CD4-positive, alpha-beta T cell treated with Interferon alpha-2 for 1 hour (primary cell): ENCODE data around the gene ANTXR1.

ENCODE experiments used
- DNase-seq, 2 donors: peaks; one replicate each; pipeline ENCODE4 v3.0.0-alpha.2; 2020 to 2022

Gene ANTXR1

DNA sequence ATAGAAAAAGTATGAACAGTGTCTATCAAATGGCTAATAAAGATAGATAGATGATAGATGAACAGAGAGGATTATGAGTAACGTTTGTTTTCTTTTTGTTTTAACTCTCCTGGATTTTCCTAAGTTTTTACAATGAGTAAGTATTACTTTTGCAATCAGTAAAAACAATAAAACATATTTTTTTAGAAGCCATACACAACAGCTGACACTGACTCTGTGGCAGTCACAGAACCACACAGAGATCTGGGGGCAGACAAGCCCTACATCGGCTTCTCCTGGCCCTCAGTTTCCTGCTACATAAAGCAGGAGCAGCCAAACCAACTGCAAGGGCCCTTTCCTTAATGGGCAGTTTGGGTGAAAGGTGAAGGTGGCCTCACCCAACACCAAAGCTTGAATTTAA is 63.6 kb downstream of the ANTXR1 start:
- no peak for DNase-seq

DNA sequence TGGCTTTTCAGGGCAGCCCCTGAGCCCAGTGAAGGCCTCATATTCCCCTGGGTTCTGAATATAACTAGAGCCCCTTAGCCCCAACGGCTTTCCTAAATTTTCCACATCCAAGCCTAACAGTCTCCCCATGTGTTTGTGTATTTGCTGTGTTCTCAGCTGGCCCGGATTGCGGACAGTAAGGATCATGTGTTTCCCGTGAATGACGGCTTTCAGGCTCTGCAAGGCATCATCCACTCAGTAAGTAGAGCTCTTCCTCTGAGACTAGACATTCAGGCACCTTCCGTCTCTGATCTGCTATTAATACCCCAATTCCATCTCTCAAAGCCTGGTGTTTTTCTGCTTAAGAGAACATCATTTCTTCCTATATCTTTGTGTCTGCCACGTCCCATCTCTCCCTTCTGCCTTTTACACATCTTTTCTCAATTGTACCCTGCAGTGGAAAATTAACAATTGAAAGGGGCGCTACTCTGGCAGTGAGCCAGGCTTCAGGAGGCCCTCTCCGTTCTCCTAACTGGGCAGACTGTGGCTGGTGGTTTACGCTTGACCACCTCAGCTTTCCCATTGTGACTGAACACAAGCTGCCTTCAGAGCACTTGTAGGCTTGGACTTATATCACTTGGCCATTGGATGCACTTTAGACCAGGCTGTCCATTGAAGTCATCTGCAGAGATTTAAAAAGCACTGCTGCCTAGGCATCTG is 64.4 kb downstream of the ANTXR1 start:
- DNase-seq, result no peak

DNA sequence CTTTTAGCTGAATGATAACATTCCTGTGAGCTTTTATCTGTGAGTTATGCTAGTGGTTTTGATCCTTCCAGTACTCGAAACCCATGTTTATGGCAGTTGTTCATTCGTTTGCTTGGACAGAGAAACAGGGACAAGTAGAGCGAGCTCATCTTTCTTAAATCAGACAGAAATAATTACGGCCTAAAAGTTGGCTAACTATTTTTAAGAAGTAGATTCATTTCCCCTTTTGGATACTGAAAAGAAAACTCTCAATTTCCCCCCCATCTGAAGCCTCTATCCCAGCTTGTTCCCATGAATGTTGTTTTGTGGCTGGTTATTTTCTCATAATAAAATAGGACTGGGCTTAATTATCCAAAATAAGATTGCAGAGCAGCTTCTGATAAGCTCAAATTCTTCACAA is 67.1 kb downstream of the ANTXR1 start:
- no peak for DNase-seq

DNA sequence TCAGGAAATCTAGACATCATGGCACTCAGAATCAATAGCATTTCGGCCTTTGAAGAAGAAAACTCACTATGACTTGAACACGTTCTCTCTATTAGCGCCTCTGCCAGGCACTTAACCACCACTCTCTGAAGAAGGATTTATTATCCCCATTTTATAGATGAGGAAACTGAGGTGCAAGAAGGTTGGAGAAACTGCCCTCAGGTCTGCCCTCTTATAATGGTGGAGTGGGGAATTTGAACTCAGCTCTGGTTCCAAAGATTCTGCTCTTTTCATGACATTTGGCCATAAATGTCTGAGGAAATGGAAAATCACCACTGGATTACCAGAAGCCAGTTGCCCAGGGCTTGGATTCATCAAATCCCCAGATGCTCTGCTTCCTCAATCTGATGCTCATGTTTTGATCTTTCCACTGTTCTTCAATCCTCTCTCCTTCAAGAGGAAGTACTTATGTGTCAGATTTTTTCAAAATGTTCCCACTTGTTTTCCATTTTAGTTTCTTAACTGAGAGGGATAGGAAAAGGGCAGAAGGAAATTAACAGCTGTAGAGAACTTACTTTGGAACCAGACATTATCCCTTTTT is 68.1 kb downstream of the ANTXR1 start:
- DNase-seq, result no peak

DNA sequence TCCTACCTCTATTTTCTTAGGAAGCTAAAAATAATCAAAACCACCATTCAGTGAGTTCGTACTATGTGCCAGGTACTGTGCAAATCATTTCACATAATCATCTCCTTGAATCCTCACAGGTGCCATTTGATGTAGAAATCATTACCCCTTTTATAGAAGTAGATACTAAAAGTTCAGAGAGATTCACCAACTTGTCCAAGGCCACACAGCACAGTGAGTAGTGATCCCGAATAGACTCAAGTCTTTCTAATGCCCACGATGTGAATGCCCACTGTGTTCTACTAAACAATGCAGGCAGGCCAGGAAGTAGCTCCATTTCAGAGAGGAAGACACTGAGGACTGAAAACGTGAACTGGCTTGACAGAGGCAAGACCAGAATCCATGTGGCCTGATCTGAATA is 68.8 kb downstream of the ANTXR1 start:
- no peak for DNase-seq

DNA sequence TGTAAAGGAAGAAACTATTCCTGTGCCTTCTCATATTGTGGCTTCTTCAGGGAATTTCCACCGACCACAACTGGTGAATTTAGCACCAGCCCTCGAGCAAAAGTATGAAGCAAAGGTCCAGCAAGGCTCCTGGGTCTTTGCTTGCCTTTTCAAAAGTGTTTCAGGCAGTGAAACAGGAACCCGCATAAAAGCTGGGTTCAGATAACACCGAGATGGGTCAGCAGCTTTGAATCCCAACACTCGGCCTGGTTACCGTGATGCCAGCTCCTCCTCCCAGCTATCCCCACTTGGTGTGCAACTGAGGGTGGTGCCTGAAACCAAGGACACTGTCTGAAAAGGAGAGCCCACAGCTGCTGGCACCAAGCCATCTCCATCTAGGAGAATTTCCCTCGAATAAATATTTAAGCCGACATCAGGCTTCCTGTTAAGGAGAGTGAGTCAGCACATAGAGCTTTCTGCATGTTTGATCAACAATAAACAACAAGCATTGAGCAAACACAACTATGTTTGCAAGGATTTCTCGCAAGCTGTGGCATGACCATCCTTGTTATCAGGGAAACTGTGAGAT is 69.5 kb downstream of the ANTXR1 start:
- no peak for DNase-seq

DNA sequence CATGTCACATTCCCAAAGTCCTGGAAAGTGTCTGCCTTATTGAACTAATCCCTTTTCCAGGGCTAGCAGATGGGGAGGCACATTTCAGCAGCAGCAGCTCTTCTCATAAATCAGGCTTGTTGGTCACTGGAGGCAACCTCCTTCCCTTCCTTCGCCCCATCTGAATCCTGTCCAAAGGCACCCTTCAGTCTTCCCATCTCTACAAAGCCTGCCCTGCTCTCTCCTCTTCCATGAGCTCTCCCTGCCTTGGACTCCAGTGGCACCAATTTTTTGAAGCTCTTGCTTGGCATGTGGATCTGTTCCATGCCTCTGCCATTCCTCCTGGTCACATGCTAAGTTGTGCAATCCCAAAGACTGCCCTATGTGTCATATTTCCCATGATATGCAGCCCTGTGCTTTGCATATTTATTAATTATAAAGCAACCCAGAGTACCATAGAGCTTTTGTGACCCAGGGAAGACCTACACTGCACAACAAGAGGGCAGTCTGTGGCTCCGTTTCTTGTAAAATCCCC is 70.3 kb downstream of the ANTXR1 start:
- no peak for DNase-seq

DNA sequence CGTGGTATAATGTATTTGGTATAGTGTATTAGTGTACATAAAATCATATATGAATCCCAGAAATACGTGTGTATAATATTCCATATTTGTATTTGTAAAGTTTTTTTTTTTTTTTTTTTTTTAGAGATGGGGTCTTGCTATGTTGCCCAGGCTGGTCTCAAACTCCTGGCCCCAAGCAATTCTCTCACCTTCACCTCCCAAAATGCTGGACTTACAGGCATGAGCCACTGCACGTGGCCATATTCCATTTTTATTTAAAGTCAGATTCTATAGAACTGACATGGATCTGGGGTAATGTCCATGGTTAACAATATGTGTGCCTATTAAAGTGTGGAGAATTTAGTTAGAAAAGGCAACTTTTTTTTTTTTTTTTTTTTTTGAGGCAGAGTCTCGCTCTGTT is 71.5 kb downstream of the ANTXR1 start:
- DNase-seq, result no peak

DNA sequence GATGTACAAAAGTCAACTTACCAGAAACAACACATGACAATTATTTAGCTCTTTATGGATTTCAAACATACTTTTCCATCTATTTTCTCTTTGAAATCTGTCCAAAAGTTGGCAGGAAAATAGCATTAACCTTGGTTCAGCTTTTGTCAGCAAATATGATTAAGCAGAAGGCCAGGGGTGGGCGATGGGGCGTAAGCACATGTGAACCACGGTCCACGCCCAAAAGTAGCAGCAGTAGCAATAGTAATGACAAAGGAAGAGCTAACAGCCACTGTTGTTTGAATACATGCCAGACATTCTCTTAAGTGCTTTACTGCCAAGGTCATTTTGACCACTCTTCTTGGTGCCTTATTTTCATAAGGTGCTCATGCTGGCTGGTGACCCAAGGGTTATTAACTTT is 73.5 kb downstream of the ANTXR1 start:
- no peak for DNase-seq

DNA sequence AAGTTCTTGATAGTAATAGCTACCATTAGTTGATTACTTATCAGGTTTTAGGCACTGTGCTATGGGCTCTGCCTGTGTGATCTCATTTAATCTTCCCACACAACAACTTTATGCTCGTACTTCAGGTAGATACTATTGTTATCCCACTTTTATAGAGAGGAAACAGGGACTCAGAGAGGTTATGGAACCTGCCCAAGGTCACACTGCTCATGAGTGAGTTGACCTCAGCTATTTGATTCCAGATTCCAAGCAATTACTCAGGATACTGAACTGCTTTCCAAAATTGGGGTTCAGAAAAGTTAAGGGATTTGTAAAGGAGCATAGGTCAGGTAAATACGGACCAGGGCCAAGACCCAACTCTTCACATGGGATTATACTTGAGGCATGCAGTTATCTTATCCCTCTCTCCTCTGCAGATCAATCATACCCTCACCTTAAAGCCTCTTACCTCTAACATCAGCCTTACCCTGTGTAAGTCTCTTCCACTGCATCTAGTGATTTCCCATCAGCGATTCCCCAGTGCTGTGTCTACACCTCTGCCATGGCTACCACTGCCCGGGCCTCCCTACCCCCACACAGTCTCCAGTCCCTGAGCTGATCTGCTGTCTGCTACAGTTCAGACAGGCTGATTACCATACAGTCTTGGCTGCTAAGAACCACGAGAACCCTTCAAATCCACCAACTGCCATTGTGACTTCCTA is 74.4 kb downstream of the ANTXR1 start:
- no peak for DNase-seq

DNA sequence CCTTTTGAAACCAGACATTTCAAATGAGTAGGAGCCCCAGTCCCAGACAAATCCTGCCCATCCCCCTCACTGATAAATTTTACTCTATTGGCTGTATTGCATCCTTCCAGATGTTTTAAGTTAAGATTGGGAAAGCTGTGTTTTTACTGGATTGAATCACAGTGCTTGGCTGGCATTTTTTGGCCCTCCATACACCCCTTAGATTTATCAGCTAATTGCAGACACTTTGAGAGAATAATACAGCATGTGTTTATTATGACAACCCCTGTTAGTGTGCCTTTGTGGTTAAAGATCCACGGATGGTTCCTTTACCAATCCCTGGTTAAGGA is 74.9 kb downstream of the ANTXR1 start:
- no peak for DNase-seq

DNA sequence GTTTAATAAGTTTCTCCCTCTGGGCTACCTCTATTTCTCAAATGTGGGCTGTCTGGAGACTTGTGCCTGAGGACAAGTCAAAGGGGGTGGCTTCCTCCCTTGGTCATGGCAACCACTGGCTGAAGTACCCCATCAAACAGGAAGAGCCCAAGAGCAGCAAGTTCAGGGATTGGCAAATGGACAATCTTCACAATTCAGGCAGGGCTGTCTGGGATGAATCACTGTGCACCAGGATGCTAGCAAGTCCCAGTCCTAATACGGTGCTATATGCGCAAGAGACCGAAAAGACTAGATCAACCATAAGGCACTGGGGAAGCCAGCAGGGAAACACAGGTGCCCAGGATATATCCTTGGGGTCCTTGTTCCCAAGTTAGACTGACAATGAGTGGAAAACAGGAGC is 75.5 kb downstream of the ANTXR1 start:
- DNase-seq, result no peak

DNA sequence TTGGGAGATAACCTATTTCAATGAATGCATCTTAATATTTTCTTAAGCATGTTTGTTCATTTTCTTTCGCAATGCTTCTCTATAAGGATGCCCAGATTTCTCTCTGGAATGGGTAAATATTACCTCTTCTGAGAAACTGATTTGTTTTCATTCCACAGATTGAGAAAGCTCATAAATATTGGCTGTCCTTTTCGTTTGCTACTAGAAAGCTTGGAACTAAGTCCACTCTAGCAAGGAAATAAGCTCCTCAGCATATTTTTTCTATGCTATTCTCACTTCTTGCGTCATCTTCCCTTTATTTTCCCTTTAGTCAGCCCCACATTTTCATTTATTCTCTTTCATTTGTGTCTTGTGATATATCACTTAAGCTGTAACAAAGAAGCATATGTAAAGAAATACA is 76.3 kb downstream of the ANTXR1 start:
- no peak for DNase-seq

DNA sequence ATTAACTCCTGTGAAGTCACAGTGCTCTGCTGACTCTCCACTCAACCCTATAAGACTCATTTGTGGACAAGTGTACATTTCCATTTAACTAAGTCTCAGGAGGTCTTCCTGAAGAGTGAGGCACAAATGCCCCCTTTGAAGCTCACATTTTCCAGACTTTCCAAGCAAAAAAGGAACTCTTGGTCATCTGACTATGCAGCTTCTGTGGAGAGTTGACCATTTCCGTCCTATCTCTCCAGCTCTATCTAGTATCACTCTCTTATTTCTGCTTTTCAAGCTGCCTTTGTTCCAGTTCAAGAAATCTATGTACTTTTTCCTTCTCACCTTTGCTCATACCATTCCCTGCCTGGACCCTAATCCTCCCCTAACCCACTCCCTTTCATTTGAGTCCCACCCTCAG is 77.0 kb downstream of the ANTXR1 start:
- no peak for DNase-seq

DNA sequence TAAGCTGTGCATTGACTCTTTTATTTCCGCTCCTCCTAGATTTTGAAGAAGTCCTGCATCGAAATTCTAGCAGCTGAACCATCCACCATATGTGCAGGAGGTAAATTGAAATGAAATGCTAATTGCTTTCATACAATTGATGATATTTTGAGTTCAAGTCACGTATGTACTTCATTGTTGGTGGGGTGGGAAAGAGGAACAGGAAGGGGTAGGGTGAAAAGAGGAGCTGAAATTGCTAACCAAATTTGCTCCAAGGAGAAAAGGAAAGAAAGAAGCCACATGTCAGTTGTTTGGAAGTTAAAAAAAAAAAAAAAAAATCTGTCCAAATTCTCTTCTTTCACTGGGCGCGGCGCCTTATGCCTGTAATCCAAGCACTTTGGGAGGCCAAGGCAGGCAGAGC is 77.8 kb downstream of the ANTXR1 start:
- no peak for DNase-seq

DNA sequence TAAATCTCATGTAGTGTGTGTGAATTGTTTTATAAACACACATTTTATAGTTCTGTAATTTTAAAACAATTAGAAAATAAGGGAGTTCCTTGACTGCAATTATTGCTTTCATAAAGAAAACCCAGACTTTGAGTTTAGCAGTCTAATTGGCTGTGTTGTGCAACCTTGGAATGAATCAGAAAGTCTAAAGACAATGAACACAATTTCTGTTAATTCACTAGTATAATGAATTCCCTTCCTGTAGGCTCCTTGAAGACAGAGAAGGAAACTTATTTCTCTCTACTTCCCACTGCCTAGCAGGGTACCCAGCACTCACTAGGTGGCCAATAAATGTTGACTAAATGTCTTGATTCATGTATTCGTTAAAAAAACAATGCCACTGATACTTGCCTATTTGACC is 79.9 kb downstream of the ANTXR1 start:
- no peak for DNase-seq

DNA sequence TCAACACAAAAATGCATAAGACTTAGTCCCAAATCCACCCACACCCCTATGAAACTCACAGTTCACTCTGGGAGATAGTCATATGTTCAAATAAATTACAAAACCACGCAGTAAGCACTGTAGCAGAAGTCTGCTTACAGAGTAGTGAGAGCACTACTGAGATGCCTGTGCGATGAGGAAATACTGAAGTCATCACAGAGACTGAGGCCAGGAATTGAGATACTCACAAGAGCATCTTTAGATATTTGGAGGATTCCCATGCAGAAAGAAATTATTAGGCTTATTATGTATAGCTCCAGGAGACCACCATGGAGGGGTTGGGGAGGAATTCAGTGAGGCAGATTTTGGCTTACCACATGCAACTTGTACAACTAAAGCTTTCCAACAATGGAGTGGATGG is 82.3 kb downstream of the ANTXR1 start:
- DNase-seq, result no peak

DNA sequence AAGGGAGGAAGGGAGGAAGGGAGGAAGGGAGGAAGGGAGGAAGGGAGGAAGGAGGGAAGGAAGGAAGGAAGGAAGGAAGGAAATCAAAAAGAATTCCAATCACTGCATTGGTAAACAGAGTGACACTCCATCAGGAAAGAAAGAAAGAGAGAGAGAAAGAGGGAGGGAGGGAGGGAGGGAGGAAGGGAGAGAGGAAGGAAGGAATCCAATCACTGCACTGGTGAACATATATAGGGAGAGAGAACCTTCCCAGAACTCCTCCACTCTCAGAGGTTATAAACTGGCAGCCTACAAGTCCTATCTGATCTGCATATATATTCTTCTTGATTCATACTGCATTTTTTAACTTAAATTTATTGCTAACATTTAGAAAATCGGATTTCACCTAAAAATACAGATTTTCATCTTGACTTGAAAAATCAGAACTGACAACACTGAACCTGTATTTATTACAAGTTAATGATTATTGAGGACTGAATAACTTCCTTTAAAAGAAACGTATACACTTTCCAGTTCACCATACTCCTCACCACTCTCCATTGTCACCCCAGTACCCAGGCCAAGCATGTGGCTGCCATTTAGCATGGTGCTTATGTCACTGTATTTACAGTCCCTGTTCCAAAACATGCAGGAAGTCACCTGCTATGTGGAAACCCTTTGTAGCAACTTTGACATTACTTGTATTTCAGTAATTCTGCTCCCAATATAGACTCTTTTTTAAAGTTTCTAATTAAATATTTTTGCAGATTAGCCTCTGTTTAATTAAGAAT is 83.5 kb downstream of the ANTXR1 start:
- DNase-seq, result no peak

DNA sequence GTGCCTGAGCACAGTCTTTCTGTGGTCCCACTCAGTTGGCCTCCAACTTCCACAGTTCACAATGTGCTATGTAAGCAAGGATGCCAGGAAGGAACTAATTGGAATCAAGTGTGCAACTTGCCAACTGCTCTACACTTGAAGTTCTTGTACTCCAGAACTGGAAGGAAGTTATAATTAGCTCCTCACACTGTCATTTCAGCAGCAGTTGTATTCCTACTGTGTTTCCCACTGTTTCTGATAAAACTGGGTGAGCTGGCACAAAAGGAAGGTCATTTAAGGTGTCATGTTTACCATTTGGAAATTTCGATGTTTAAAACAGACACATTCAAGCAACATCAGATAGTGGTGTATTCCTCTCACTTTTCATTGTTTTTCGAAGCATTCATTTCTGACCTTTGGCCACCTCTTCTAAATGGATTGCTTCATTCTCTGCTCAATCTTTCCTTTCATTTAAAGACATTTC is 84.2 kb downstream of the ANTXR1 start:
- no peak for DNase-seq

DNA sequence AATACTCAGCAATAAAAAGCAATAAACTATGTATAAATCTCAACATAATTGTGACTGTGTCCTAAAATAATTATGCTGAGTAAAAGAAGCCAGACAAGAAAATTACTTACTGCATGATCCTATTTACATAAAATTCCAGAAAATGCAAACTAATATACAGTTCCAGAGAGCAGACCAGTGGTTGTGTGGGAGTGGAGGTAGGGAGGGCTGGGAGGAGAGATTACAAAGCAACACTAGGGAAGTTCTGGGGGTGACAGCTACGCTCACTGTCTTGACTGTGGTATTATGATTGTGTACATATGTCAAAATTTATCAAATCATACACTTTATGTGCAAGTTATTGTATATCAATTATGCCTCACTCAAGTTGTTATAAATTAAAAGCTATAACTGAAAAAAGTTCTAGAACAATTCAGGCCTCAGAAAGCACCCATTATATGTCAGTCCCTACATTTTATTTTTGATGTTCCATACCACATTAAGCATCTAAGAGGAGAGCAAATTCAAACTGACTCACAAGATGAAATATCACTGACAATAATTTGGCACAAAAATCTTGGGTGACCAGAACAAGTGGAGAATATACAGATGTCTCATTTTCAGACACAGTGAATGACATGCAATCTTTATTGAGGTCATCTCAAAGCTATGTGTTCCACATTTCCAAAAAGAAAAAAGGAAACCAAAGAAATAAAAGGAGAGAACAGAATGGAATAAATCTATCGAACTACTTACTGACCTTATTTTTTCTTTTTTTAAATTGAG is 85.1 kb downstream of the ANTXR1 start:
- DNase-seq, result no peak

DNA sequence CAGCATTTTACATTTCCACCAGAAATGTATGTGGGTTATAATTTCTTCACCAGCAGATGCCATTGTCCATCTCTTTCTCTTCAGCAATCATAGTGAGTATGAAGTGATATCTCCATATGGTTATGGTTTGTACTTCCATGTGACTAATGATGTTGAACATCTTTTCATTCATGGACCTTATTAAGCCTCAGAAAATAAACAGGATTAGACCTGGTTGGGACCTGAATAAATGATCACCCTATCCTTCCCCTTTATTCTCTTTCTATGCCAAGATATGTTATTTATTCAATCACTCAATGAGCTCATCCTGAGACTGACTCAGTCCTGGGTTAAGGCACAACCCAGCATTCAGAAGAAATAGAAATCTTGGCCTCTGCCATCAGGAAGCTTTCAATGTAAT is 86.6 kb downstream of the ANTXR1 start:
- DNase-seq, result no peak

DNA sequence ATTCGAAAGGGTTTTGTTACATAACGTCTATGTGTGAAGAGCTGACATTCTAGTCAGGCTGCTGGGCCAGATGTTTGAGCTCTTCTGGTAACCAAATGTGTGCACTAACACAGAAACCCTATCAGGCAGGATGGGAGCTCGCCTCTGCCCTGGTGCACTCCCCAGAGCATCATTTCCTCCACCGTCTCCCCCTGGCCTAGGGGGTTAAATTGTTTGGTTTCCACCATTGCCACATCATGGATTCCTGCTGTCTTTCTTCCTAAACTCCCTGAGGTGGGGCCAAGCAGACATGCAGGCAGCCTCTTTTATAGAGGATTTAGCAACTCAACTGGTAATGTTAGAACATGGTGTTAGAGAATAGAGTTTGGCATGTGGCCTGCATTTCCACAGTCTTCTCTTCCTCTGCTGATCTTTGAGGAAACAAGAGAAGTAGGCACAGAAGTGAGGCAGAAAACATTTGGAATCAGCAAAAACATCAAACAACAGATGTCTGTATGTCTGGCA is 87.3 kb downstream of the ANTXR1 start:
- DNase-seq, result no peak
